ENCODE results near the gene AKAP13.

- TF ChIP-seq CTCF (IDR thresholded peaks at IDR 0.05): no peak
- no peak for TF ChIP-seq POLR2A (IDR thresholded peaks at IDR 0.05)
- TF ChIP-seq EP300 (IDR thresholded peaks at IDR 0.05): no peak
These were observed 72.0 kb downstream of the AKAP13 start for GRCh38 chr15:85452436-85452835.

Data from ovary (tissue), 3 donors.